Activated CD8-positive, alpha-beta T cell treated with anti-CD3 and anti-CD28 coated beads for 36 hours (primary cell): ENCODE results near the gene FGFR4. TPM values are rescaled to one million over a fixed set of nuclear protein-coding genes. Genes with fewer than 3 reads are reported as not detected.

Experiments used
- ATAC-seq: fragments of 200-7000 bp; cut with Tn5 transposase; one replicate; pipeline ENCODE4 v1.10.0; 2021; ENCODE audit warnings: mild to moderate bottlenecking, moderate library complexity
- CTCF ChIA-PET: fragments of 350-600 bp; sonication (Branson Sonifier 250); formaldehyde crosslinking; loops from one replicate; lab custom pipeline; 2021; ENCODE audit warnings: antibody characterized with exemption; lab: Charles Lee
- POLR2A ChIA-PET: fragments of 350-600 bp; sonication (Branson Sonifier 250); formaldehyde crosslinking; loops from one replicate; lab custom pipeline; 2021; ENCODE audit warnings: antibody characterized with exemption; lab: Charles Lee
- DNase-seq: peaks from one replicate; pipeline ENCODE4 v3.0.0-alpha.2; 2020
- H3K27ac Mint-ChIP-seq: one replicate; pipeline ENCODE4 v1.8.0; 2021; ENCODE audit warnings: mild to moderate bottlenecking, mixed read lengths
- H3K27me3 Mint-ChIP-seq: one replicate; pipeline ENCODE4 v1.8.0; 2021; ENCODE audit warnings: mixed read lengths
- H3K36me3 Mint-ChIP-seq: one replicate; pipeline ENCODE4 v1.8.0; 2021; ENCODE audit warnings: low read depth, mixed read lengths
- H3K4me1 Mint-ChIP-seq: one replicate; pipeline ENCODE4 v1.8.0; 2021; ENCODE audit warnings: low read depth, mixed read lengths
- H3K4me3 Mint-ChIP-seq: one replicate; pipeline ENCODE4 v1.8.0; 2021; ENCODE audit warnings: mild to moderate bottlenecking, moderate library complexity, mixed read lengths
- H3K9me3 Mint-ChIP-seq: one replicate; pipeline ENCODE4 v1.8.0; 2021; ENCODE audit warnings: mixed read lengths
- intact Hi-C: fragments of 100-400 bp; cut with micrococcal nuclease; formaldehyde crosslinking; loops from one replicate; pipeline ENCODE4 v1.10.0; 2022
- total RNA-seq, 2 experiments: library from RNA; stranded (reverse); gene quantifications; one replicate each; pipeline ENCODE4 v1.2.3, GENCODE V29; 2021
- TF ChIP-seq, protein P1 (sequence below): fragments of 200-600 bp; IDR thresholded peaks from one replicate; pipeline ENCODE4 v1.8.0; 2022; ENCODE audit warnings: antibody characterized with exemption, mild to moderate bottlenecking

The FGFR4 gene
- total RNA-seq, 2 experiments from 2014 or later = 1.3 to 2.2 TPM

DNA sequence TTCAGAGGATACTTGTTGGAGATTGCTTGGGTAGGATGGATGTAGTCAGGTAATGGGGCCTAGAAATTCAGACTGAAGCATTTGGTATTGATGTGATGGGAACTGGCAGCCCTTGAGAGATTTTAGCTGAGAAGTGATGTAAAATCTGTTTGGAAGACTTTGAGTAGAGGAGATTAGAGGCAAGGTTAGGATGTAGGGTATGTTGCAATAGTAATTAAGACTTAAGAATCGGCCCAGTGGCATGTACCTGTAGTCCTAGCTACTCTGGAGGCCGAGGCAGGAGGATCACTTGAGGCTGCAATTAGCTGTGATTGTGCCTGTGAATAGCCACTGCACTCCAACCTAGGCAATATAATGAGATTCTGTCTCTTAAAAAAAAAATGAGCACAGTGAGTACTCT, 53.6 kb downstream of the FGFR4 start:
- Mint-ChIP-seq H3K27ac (no peak overlapping the region), H3K9me3 (no peaks in the 10 kb centered on the region), H3K4me3 (no peak overlapping the region), H3K27me3 (no peaks in the 10 kb centered on the region), H3K4me1 (peaks cover 51% of the 10 kb centered on the region), H3K36me3 (peaks cover 62% of the 10 kb centered on the region)
- ChIA-PET CTCF (interaction anchor here (0.9 to 1.0 kb wide), 2 partner anchors 27 to 163 kb away, joined by 3 read pairs; no protein-coding TSS in a partner anchor), POLR2A (no interaction called here)
- ATAC-seq (no peak), DNase-seq (no peak)
- intact Hi-C loops = no loop called here
- TF ChIP-seq, protein P1, sequence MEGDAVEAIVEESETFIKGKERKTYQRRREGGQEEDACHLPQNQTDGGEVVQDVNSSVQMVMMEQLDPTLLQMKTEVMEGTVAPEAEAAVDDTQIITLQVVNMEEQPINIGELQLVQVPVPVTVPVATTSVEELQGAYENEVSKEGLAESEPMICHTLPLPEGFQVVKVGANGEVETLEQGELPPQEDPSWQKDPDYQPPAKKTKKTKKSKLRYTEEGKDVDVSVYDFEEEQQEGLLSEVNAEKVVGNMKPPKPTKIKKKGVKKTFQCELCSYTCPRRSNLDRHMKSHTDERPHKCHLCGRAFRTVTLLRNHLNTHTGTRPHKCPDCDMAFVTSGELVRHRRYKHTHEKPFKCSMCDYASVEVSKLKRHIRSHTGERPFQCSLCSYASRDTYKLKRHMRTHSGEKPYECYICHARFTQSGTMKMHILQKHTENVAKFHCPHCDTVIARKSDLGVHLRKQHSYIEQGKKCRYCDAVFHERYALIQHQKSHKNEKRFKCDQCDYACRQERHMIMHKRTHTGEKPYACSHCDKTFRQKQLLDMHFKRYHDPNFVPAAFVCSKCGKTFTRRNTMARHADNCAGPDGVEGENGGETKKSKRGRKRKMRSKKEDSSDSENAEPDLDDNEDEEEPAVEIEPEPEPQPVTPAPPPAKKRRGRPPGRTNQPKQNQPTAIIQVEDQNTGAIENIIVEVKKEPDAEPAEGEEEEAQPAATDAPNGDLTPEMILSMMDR = no peak

DNA sequence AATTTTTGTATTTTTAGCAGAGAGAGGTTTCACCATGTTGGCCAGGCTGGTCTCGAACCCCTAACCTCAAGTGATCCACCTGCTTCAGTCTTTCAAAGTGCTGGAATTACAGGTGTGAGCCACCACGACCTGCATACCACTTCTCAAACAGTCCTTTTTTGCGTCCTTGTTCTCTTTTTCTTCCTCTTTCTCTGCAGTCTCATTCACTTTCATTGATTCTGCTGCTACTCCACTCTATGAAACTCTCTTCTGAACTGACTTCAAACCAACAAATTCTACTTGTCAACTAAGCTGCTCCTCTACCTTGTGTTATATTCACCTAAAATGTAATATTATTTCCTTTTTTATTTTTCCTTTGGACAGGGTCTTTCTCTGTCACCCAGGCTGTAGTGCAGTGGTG, 54.8 kb downstream of the FGFR4 start:
- H3K4me3 Mint-ChIP-seq = no peak overlapping the region

DNA sequence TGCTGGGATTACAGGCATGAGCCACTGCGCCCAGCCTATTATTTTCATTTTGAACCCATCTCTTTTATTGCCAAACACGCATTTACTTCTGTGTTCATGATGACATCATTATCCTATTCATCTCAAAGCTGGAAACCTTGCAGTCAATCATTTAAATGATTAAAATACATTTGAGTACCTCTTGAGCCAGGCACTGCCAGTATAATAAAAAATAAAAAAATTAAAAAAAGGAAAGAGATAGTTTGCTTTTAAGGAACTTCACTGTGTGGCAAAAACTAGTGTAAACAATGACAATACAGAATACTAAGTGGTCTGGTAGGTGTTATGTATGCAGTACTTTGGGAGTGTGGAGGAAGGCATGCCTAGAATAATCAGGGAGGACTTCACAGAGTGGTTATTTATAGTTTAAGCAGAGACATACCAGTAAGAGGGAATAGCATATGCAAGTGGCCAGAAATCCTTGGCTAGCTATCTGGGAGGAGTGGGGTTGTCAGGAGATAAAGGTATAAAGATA, 55.4 kb downstream of the FGFR4 start:
- no peak overlapping the region for H3K4me3 Mint-ChIP-seq
- no peak for DNase-seq
- peaks cover 46% of the 10 kb centered on the region for H3K36me3 Mint-ChIP-seq
- POLR2A ChIA-PET = interaction anchor here (0.9 to 1.3 kb wide), 2 partner anchors 11 to 15 kb away, joined by 3 read pairs; no protein-coding TSS in a partner anchor
- peaks cover 37% of the 10 kb centered on the region for H3K4me1 Mint-ChIP-seq
- no peaks in the 10 kb centered on the region for H3K27me3 Mint-ChIP-seq
- intact Hi-C loops = no loop called here
- no peaks in the 10 kb centered on the region for H3K9me3 Mint-ChIP-seq
- CTCF ChIA-PET = no interaction called here
- TF ChIP-seq, protein P1 = no peak
- no peak for ATAC-seq
- no peak overlapping the region for H3K27ac Mint-ChIP-seq

More for the DNA sequence above, 54.8 kb downstream of the FGFR4 start:
- DNase-seq (no peak), ATAC-seq (no peak)
- TF ChIP-seq, protein P1 = no peak
- Mint-ChIP-seq H3K36me3 (peaks cover 51% of the 10 kb centered on the region), H3K27me3 (no peaks in the 10 kb centered on the region), H3K27ac (no peak overlapping the region), H3K4me1 (peaks cover 42% of the 10 kb centered on the region), H3K9me3 (no peaks in the 10 kb centered on the region)
- intact Hi-C loops = no loop called here
- ChIA-PET POLR2A (interaction anchor here (0.9 to 1.3 kb wide), 2 partner anchors 10 to 14 kb away, joined by 3 read pairs; no protein-coding TSS in a partner anchor), CTCF (no interaction called here)

DNA sequence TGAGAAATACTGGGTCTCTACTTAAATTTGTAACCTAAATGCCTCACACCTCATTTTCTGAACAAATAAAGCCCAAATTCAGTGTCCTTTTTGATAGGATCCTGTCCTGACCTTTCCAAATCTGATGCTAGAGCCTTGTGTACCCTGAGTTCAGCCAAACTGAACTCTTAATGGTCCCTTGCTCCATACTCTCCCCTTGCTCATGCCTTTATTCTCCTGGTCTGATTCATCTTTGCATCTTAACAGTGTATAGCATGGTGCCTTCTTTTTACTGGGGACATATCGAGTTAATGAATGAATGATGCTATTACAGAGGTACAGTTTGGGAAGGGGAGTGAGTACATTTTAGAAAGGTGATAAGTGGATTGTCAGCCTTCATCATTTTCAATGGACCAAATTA, 56.1 kb downstream of the FGFR4 start:
- POLR2A ChIA-PET = no interaction called here
- no peak for DNase-seq
- no peak overlapping the region for H3K4me3 Mint-ChIP-seq
- no peaks in the 10 kb centered on the region for H3K9me3 Mint-ChIP-seq
- H3K27me3 Mint-ChIP-seq = no peaks in the 10 kb centered on the region
- peaks cover 33% of the 10 kb centered on the region for H3K4me1 Mint-ChIP-seq
- CTCF ChIA-PET = no interaction called here
- peaks cover 42% of the 10 kb centered on the region for H3K36me3 Mint-ChIP-seq
- intact Hi-C loops = no loop called here
- no peak overlapping the region for H3K27ac Mint-ChIP-seq
- TF ChIP-seq, protein P1 = no peak
- ATAC-seq = no peak

DNA sequence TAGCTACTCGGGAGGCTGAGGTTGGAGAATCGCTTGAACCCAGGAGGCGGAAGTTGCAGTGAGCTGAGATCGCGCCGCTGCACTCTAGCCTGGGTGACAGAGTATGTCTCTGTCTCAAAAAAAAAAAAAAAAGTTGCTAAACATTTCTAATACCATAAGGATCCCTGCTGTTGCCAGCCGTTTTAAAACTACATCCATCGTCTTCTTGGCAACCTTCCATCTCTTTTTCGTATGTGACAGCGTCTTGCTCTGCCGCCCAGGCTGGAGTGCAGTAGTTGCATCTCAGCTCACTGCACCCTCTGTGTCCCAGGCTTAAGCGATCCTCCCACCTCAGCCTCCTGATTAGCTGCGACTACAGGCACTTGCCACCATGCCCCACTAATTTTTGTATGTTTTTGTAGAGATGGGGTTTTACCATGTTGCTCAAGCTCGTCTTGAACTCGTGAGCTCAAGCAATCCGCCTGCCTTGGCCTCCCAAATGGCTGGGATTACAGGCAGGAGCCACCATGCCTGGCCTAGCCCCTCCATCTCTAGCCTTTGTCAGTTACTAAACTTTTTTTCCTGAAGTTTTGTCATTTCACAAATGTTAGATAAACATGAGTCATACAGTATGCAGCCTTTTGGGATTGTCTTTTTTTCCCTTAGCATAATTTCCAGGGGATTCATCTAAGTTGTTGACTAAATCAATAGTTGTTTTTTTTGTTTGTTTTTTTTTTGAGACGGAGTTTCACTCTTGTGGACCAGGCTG, 60.4 kb downstream of the FGFR4 start:
- intact Hi-C loops = no loop called here
- DNase-seq = no peak
- ATAC-seq = no peak
- POLR2A ChIA-PET = interaction anchor here (2.0 kb wide), 1 partner anchor 11 kb away, joined by 6 read pairs; no protein-coding TSS in a partner anchor
- CTCF ChIA-PET = interaction anchor here (0.9 kb wide), 1 partner anchor 33 kb away, joined by 3 read pairs; no protein-coding TSS in a partner anchor
- no peak overlapping the region for H3K4me3 Mint-ChIP-seq
- H3K36me3 Mint-ChIP-seq = peaks cover 28% of the 10 kb centered on the region
- no peaks in the 10 kb centered on the region for H3K27me3 Mint-ChIP-seq
- no peaks in the 10 kb centered on the region for H3K9me3 Mint-ChIP-seq
- TF ChIP-seq, protein P1 = no peak
- H3K27ac Mint-ChIP-seq = no peak overlapping the region
- peaks cover 12% of the 10 kb centered on the region for H3K4me1 Mint-ChIP-seq
